Measurements from ENCODE around the gene DTWD2.

DNA sequence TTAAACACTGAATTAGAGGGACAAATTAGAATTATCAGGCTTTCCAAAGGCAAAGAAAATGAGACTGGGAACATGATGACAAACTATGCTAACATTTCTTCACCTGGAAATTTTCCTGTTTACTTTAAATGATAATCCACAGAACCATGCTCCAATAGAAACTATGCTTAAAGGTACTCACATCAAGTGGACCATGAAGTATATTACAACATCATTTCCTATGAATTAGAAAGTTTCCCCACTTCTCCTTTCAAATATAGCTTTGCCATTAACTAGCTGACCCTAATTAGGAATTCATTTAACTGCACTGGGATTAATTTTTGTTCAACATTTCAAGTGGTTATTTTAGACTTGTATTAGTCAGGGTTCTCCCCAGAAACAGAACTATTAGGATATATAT, 81.4 kb downstream of the DTWD2 start:
- TF ChIP-seq, protein P1, sequence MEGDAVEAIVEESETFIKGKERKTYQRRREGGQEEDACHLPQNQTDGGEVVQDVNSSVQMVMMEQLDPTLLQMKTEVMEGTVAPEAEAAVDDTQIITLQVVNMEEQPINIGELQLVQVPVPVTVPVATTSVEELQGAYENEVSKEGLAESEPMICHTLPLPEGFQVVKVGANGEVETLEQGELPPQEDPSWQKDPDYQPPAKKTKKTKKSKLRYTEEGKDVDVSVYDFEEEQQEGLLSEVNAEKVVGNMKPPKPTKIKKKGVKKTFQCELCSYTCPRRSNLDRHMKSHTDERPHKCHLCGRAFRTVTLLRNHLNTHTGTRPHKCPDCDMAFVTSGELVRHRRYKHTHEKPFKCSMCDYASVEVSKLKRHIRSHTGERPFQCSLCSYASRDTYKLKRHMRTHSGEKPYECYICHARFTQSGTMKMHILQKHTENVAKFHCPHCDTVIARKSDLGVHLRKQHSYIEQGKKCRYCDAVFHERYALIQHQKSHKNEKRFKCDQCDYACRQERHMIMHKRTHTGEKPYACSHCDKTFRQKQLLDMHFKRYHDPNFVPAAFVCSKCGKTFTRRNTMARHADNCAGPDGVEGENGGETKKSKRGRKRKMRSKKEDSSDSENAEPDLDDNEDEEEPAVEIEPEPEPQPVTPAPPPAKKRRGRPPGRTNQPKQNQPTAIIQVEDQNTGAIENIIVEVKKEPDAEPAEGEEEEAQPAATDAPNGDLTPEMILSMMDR (IDR thresholded peaks at IDR 0.05): no peak
- no peak for TF ChIP-seq POLR2A (IDR thresholded peaks at IDR 0.05)

All from adrenal gland (tissue), 5 donors.